Stimulated activated CD8-positive, alpha-beta memory T cell treated with anti-CD3 and anti-CD28 coated beads, Interleukin-12 subunit alpha, Interleukin-12 subunit beta, amount 100 ng/mL, for 1 hour (primary cell): Measurements from ENCODE around the gene HDAC4.
"Not testable (repeated sequence)": the region's sequence is repeated elsewhere in the genome, so short reads cannot be mapped to it uniquely, and the experiment has no call there.

ENCODE experiments used
- DNase-seq: peaks from one replicate; pipeline ENCODE4 v3.0.0-alpha.2; 2020; ENCODE audit warnings: low read depth

The HDAC4 gene

DNA sequence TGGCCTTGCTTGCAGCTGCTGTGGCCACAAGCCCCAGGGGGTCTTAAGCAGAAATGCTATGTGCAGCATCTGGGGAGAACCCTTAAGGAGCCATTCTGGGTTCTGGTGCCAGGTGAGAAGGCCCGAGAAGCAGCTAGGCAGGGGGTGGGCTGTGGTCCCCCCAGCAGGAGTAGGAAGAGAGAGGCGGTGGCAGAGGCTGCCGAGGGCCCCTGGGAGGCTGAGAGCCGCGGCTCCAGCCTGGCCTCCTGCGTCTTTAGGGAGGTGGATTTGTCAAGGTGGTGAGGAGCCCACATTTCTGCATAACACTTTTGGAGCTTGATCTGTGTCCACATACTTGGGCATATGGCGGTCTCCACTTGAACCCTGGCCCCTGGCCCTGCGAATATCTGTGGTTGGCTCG lies 356.5 kb downstream of the HDAC4 start:
- no peak for DNase-seq

DNA sequence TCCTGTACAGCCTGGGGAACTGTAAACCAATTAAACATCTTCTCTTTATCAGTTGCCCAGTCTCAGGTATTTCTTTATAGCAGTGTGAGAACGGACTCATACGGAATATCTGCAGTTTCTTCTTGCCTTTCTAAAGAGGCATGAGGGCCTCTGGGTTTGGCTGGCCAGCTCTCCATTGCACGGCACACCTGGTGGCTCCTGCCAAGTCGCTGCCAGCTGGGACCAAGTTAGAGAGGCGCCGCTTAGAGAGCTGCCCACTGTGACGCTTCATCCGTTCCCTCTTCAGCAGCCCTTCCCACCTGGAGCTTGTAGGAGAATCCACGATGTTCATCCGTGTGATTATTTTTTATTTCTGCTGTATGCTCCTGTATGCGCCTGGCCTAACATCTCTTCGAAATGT lies 357.5 kb downstream of the HDAC4 start:
- DNase-seq, result no peak

DNA sequence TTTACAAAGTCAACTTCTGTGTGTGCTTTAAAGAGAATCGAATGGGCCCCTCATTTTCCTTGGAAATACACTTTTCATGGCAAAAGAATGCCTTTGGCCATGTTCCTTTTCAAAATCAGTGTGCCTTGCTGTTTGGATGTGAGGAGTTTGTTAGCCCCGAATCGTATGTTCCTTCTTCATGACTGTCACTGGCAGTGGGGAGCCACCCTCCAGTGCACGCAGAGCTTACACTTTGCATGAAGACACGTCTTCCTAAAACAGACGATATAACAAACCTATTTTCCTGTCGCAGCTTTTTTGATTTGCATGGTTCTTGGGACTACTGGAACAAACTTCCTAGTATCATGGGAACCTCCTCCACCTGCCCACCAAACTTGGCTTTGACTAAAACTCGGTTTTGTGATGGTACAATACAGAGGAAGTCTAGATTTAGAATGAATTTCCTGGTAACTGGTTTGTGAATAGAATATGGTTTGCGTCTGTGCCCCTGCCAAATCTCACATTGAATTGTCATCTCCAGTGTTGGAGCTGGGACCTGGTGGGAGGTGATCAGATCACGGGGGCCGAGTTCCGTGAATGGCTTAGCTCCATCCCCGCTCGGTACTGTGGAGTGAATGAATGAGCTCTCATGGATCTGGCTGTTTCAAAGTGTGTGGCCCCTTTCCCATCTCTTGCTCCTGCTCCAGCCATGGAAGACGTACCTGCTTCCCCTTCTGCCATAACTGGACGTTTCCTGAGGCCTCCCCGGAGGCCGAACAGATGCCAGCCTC lies 358.1 kb downstream of the HDAC4 start:
- DNase-seq, result no peak

DNA sequence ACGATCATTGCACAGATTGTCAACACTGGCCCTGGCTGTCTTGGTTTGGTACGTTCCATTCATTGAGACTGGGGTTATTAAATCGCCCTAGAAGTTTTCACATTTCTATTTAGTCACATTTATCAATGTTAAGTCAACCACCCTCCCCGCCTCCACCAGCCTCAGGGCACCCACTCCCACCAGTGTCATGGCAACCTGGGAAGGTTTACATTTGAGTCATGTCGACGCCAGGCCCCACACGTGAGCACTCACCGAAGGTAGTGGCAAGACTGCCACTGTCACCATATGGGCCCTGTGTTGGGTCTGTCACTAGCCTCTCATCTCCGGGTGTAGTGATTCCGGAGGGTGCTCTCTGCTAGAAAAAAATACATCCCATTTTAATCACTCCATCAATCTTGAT lies 358.8 kb downstream of the HDAC4 start:
- DNase-seq, result no peak

DNA sequence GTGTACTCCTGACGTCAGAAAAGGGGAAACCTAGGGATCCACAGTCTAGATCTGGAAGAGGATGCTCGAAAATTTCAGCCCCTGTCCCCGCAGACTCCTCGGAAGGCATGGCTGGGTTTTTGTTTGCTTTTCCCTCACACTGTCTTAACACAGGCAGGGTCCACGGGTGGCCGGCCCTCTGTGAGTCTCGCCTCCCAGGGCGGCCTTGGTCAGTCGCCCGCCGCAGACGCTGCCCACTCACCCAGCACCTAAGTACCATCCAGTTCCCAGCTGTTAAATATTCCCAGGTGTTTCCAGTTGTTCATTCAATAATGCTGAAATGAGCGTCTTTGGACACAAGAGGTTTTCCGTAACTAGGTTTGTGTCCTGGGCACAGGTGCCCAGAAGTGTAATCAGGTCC lies 359.8 kb downstream of the HDAC4 start:
- no peak for DNase-seq

DNA sequence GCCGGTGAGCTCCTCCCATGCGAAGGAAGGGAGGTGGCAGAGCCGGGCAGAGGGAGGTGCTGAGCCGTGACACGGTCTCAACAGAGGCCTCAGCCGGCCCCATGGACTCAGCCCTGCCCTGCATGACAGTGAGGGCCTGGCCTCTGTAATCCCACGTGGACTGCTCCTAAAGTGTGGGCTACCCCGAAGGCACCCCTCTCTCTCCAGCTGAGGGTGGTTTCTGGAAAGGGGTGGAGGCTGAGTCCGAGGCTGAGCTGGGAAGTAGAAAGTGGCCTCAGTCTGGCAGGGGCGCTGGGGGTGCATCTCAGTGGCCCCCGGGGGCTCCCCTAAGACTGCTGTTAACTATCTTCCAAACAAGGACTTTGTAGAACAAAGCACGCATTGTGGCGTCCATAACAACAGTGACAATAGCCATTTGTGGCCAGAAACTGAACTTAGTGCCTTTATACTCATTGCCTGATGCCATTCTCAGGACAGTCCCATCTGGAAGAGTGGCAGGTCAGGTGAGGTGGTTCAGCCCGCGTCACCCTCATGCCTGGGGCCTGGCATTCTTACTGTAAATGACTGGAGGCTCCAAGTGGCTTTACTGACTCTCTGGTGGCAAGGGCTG lies 360.6 kb downstream of the HDAC4 start:
- DNase-seq, result no peak

DNA sequence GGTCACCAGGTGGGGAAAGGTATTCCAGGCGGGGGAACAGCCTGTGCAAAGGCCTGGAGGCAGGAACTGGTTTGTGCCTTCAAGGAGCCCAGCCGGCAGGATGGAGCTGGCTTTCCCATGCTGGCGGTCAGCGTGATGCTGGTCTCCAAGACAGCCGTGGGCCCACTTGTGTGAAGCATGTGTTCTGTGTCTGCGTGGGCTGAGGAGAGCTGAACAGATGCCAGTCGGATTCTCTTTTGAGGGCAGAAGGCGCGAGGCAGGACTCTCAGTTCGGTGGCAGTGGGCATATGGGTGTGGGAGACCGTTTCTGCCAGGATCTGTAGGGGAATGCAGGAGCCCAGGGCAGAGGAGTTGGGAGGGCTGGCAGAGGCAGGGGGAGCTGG lies 361.4 kb downstream of the HDAC4 start:
- no peak for DNase-seq

DNA sequence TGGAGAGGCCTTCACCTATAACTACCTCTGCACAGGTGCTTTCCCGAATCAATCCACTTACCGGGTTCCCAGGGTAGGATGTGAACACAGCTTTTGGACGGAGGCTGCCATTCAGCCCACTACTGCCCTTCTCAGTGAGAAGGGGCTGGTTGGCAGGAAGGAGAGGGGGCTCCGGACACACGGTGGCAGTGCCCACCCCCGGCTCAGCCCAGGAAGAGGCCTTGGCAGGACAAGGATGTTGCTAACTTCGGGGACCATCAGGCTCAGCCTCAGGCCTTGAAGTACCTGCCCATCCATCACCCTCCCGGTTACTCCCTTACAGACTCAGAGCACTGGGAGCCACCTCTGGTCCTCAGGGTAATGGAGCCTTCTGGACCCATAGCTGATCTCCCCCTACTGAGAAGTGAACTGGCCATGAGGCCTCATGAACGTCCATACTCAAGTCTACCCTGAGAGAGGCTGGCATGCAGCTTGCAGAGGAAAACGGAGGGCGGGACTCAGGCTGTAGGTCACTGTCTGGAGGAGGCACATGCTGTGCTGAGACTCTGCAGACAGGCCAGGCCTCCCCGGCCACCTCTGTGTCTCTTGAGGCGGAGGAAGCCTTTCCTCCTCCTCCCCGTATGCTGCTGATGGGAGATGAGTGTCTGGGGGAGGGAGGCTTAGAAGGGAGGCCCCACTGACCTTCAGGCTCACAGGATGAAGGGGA lies 361.9 kb downstream of the HDAC4 start:
- no peak for DNase-seq

DNA sequence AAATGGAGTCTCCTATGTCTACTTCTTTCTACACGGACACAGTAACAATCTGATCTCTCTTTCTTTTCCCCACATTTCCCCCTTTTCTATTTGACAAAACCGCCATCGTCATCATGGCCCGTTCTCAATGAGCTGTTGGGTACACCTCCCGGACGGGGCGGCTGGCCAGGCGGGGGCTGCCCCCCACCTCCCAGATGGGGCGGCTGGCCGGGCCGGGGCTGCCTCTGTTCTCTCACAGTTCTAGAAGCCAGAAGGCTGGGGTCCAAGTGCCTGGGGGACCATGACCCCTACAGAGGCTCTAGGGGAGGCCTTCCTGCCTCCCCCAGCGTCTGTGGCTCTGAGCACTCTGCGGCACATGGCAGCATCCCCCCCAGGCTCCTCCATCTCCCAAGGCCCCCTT lies 362.5 kb downstream of the HDAC4 start:
- DNase-seq, result not testable (repeated sequence)

DNA sequence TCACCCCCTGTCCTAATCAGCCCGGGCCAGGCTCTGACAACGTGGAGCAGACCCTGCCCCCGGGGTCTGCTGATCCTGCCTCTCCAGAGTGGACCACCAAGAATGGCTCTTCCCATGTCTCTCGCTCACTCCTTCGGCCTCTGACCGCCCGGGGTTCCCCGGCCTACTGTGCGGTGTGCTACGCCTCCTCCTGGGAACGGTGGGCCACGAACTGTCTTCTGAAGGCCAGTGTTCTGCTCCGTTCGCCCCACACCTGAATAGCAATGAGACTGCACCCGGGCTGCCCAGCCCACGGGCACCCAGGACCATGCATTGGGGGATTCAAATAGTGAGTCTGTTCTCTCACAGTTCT lies 363.3 kb downstream of the HDAC4 start:
- no peak for DNase-seq

DNA sequence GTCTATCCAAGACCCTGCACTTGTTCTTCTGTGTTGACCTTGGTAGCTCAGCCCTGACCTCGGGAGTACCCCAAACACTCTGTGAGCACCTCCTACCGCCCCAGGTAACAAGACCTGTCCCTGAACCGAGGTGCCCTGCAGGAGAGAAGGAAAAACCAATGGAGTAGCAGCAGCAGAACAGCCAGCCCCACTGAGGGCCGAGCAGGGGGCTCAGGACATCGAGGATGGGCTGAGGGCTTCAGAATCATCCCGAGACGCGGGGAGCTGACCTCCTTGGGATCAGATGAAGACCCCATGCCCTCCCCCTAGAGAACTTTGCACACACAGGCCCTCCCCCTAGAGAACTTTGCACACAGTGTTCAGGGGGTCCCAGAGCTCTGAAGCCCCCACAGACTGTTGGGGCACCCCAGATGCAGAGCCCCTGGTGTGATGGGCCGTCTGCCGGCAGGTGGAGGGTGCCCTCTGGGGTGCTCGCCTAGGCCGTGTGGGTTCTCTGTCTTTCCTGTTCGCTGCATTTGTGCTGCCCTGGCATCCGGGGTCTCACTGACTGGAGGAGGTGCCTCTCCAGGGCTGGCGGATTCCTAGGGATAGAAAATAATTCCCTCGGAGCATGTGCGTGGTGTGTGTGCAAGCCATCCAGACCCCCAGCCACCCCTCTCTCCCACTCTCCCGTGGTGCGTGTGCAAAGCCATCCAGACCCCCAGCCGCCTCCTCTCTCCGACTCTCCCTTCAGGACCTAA lies 363.8 kb downstream of the HDAC4 start:
- DNase-seq, result no peak

DNA sequence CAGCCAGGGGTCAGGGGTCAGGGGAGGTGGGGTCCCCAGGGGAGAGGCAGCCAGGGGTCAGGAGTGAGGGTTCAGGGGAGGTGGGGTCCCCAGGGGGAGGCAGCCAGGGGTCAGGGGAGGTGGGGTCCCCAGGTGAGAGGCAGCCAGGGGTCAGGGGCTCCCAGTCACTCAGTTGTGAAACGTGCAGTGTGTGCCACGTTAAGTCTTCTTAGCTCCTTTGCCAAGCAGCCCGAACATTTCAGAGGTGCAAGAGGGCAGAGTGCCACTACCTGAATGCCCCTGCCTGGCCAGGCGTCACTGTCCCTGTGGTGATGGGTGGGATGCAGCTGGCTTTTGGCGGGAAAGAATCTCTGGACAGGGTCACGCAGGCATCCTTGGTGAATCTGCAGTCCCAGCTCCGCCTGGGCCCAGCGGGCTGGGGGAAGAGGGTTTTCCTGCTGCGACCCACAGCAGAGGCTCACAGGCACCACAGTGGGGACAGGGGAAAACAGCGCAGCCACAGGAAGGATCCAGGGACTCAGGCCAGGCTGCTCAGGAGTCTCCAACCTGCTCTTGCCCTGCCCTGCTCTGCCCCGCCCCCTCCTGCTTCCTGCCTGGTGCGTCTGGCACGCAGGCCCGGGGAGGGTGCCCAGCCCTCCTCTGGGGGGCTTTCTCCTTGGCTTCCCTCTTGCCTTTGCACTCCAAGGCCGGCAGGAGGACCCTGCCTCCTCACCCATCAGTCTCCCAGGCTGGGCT lies 364.7 kb downstream of the HDAC4 start:
- DNase-seq, result no peak

DNA sequence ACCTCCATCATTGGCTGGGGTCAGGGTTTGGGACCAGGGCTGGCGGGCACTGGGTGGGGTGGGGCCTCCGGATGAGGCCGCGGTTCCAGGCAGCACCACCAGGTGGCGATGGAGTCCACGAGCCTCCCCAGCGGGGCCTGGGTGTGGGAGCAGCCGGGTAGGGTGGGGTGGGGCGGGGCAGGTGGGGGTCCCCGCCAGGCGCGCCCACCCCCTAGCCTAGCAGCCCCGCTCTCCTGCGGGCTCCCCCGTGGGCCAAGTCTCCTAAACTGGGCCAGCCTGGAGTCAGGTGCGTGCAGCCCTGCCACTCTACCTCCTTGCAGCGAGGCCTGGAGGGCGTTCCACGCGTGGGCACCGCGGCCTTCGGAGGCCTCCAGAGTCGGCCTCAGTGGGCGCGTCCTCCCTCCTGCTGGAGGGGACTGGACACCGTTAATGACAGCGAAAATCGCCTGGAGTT lies 365.4 kb downstream of the HDAC4 start:
- peak; percentile 47 for DNase-seq

DNA sequence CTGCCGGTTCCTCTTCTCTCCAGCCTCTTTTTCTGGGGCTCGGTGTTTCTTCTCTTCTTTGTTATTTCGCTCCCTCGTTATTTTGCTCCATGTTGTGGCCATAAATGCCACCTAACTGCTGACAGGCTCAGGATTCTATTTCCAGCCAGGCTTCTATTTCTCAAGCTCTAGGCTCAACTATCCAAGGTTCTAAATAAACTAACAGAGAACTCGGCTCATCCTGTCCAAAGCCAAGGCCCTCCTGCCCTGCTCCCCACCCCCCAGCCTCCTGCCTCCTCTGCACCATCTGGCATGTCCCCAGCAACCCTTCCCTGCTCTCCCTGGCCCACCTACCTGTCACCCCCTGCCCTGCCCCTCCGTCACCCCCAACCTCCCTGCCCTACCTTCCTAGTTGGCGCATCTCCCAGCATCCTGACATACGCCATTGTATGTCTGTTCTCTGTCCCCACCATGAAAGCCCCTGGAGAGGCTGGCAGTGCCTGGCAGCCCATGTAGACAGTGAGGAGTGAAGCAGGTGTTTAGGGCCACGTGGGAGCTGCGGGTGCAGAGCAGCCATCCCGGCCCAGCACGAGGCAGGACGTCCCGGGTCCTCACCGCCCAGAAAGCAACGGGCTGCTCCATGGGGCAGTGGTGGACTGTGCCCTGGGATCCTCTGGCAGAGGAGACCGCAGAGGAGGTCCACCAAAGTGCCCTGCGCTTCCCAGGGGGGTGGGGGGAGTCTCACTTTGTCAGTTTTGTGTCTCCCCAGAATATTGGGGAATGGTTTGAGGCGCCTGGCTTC lies 366.1 kb downstream of the HDAC4 start:
- no peak for DNase-seq

DNA sequence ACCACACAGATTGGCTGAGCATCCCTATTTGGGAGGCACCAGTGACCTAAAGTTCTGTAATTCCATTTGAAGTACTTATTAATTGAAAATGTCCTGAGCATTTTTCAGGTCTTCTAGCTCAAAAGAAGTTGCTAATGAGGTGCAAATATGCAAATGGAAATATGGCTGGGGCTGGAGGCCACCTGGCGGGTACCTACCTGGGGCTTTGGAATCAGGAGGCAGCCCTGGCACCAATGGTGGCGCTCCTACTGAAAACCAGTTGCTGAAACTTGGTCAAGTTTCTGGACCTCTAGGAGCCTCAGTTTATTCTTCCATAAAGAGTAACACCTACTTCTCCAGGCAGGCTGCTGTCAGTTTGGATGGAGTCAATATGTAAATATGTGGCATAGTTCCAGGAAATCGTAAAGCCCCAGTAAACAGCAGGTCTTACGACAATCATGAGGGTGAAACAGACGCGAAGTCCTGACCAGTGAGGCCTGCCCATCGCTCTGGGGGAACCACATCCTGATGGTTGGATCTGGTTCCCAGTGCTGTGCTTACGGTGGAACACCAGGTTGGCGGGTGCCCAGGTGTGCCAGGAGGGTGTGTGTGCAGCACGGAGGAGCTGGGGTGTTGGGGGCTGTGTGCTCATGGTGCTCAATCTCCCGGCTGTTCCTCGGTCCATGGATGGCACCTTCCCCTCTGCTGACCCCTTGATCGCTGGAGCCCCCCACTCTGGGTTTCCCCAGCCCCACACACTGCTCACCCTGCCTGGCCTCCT lies 366.8 kb downstream of the HDAC4 start:
- DNase-seq, result no peak

DNA sequence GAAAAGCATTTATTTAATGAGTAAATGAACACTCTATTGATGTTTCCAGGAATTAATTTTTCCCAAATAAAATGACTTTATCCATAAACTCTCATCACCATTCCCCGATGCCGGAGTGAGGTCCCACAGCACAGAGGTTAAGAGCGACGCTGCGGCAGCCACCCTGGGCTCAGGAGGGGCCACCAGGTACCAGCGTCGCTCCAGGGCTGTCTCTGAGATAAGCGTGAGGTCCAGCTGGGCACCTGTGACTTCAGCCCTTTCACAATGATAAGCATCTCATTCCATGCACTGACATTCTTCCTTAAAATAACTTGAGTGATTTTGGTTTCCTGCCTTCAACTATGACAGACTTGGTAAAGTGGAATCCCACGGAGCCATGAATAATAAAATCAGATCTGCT lies 370.9 kb downstream of the HDAC4 start:
- no peak for DNase-seq

DNA sequence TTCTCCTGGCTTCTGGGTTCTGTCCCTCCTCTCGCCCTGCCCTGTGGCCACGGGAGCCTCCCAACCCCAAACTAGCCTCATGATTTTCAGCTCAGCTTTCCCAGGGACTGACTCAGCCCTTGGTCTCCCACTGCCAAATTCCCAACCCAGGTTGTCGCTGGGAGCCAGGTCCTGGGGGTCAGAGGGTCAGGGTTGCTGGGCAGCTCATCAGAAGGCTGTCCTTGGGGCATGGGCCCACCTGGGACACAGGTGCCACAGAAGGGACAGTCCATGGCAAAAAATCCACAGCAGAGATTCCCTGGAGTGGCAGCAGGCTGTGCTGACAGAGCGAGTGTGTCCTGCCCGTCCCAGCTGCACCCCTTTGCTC lies 372.6 kb downstream of the HDAC4 start:
- DNase-seq, result no peak

DNA sequence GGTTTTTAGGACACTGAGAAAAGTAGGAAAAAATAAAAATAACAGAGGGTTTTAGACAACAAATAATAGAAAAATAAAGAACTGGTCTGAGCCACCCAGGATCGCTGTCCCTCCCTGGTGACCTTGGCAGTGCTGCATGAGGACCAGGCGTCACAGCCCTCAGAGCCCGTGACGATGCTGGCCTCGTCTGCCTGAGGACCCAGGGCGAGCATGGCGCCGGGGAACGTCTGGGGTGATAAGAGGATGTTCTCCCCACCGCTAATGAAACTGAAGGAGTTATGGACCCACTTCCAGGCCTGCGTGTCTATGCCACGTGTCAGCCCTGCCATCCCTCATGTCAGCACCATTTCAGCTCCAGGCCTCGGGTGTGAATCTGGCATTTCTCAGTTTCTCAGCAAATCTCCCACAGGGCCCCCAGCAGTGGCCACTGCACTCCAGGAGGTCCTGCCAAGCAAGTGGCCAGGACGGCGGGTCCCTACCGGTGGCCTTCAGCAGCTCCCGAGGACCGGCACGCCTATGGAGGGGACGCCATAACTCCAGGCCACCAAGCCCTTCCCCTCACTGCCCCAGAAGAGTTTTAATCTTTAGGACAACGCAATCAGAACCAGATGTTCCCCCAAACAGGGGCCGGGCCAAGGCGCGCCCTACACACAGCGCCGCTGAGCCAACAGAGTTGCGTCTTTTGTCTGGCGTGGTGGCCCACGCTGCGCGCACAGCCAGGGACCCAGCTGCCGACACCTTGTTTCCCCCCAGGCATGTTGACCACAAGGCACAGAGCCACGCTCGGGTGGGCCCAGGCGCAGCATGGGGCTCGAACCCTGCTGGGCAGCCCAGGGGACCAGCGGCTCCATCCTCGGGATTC lies 373.2 kb downstream of the HDAC4 start:
- no peak for DNase-seq

DNA sequence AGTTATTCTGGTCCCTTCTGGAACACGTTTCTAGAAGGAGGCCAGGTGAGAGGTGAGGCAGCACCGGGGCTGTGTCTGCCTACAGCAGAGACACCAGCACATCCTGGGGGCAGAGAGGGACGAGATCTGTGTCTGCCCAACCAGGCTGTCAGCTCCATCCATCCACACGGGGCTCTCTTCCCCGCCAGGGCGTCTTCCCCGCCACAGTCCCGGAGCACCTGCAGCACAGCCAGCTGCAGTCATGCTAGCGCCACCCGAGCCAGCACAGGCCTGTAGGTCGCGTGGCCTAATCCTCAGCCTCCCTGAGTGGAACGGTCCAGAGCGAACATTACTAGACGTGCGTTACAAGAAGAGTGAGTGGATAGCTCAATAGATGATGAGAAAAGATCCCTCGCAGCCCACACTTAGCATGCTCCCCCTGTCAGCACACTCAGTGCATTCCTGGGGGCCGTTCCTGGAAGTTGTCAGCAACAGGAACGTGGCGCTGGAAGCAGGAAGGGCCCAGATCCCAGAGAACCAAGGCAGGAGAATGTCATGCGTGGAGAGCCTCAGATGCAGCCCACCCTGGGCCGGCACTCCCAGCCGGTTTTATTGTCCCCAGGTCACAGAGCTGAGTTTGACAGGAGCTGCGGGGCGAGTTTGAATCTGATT lies 374.0 kb downstream of the HDAC4 start:
- no peak for DNase-seq
